WTC11 (cell line): ENCODE results near the gene EHMT1. TPM values are rescaled to one million over a fixed set of nuclear protein-coding genes. Genes with fewer than 3 reads are reported as not detected.

ENCODE experiments used
- ATAC-seq: fragments of 200-7000 bp; cut with Tn5 transposase; 2 replicates; pipeline ENCODE4 v1.10.0; 2021; ENCODE audit warnings: mild to moderate bottlenecking, moderate library complexity
- CTCF ChIA-PET: fragments of 300-600 bp; sonication (Branson Sonifier 250); formaldehyde crosslinking; loops from one replicate; lab custom pipeline; 2021; ENCODE audit warnings: antibody characterized with exemption; lab: Charles Lee
- POLR2A ChIA-PET: fragments of 350-600 bp; sonication (Branson Sonifier 250); formaldehyde crosslinking; loops from one replicate; lab custom pipeline; 2021; ENCODE audit warnings: antibody characterized with exemption; lab: Charles Lee
- DNase-seq: peaks from one replicate; pipeline ENCODE4 v3.0.0; 2021; ENCODE audit warnings: low spot score
- H3K27ac Mint-ChIP-seq: 2 replicates; pipeline ENCODE4 v1.8.0; 2021; ENCODE audit warnings: mixed read lengths
- H3K27me3 Mint-ChIP-seq: 2 replicates; pipeline ENCODE4 v1.8.0; 2021; ENCODE audit warnings: low read depth, mild to moderate bottlenecking, moderate library complexity, mixed read lengths
- H3K36me3 Mint-ChIP-seq: 2 replicates; pipeline ENCODE4 v1.8.0; 2021; ENCODE audit warnings: mixed read lengths
- H3K4me1 Mint-ChIP-seq: 2 replicates; pipeline ENCODE4 v1.8.0; 2022; ENCODE audit warnings: mixed read lengths
- H3K4me3 Mint-ChIP-seq: 2 replicates; pipeline ENCODE4 v1.8.0; 2021; ENCODE audit warnings: mild to moderate bottlenecking, moderate library complexity, mixed read lengths
- H3K9me3 Mint-ChIP-seq: 2 replicates; pipeline ENCODE4 v1.8.0; 2021; ENCODE audit warnings: mixed read lengths
- ELF4 ChIP-seq: sonication (generic); formaldehyde crosslinking; IDR thresholded peaks from 2 replicates; pipeline ENCODE4 v1.8.1; 2022; ENCODE audit warnings: low read depth, mild to moderate bottlenecking, moderate library complexity, missing genetic modification reagents
- EMX1 ChIP-seq: fragments of 250-450 bp; sonication (Bioruptor Pico); IDR thresholded peaks from 2 replicates; pipeline ENCODE4 v1.8.0; 2021; ENCODE audit warnings: mild to moderate bottlenecking
- FOXK1 ChIP-seq: sonication (generic); formaldehyde crosslinking; IDR thresholded peaks from 2 replicates; pipeline ENCODE4 v1.8.0; 2022; ENCODE audit warnings: mild to moderate bottlenecking, moderate library complexity, missing genetic modification reagents
- FOXP1 ChIP-seq: sonication (generic); formaldehyde crosslinking; IDR thresholded peaks from 2 replicates; pipeline ENCODE4 v1.8.0; 2022; ENCODE audit warnings: missing genetic modification reagents, mild to moderate bottlenecking, moderate library complexity, borderline replicate concordance
- FOXP4 ChIP-seq: sonication (generic); formaldehyde crosslinking; IDR thresholded peaks from 2 replicates; pipeline ENCODE4 v1.8.0; 2022; ENCODE audit warnings: mild to moderate bottlenecking, missing genetic modification reagents
- MYBL2 ChIP-seq: sonication (generic); formaldehyde crosslinking; IDR thresholded peaks from 2 replicates; pipeline ENCODE4 v1.8.1; 2023; ENCODE audit warnings: mild to moderate bottlenecking, moderate library complexity, missing genetic modification reagents
- NFYB ChIP-seq: sonication (generic); formaldehyde crosslinking; conservative IDR thresholded peaks from 2 replicates; pipeline ENCODE4 v1.8.0; 2022; ENCODE audit warnings: low read depth, missing genetic modification reagents
- NR2C2 ChIP-seq: sonication (generic); formaldehyde crosslinking; IDR thresholded peaks from 2 replicates; pipeline ENCODE4 v1.8.0; 2022; ENCODE audit warnings: mild to moderate bottlenecking, missing genetic modification reagents
- RELA ChIP-seq: sonication (generic); formaldehyde crosslinking; IDR thresholded peaks from 2 replicates; pipeline ENCODE4 v1.8.1; 2022; ENCODE audit warnings: missing genetic modification reagents, mild to moderate bottlenecking, borderline replicate concordance
- SMAD3 ChIP-seq: sonication (generic); formaldehyde crosslinking; IDR thresholded peaks from 2 replicates; pipeline ENCODE4 v1.8.0; 2022; ENCODE audit warnings: missing genetic modification reagents, mild to moderate bottlenecking, borderline replicate concordance
- SMAD4 ChIP-seq: sonication (generic); formaldehyde crosslinking; IDR thresholded peaks from 2 replicates; pipeline ENCODE4 v1.8.0; 2022; ENCODE audit warnings: mild to moderate bottlenecking, missing genetic modification reagents
- SOX15 ChIP-seq: fragments of 250-450 bp; sonication (Bioruptor Pico); IDR thresholded peaks from 2 replicates; pipeline ENCODE4 v1.9.0; 2021; ENCODE audit warnings: mild to moderate bottlenecking
- SP1 ChIP-seq: sonication (generic); formaldehyde crosslinking; conservative IDR thresholded peaks from 2 replicates; pipeline ENCODE4 v1.8.1; 2022; ENCODE audit warnings: missing genetic modification reagents
- TCF7 ChIP-seq: sonication (generic); formaldehyde crosslinking; IDR thresholded peaks from 2 replicates; pipeline ENCODE4 v1.8.0; 2022; ENCODE audit warnings: mild to moderate bottlenecking, low read depth, missing genetic modification reagents, moderate library complexity
- TEAD1 ChIP-seq: sonication (generic); formaldehyde crosslinking; IDR thresholded peaks from 2 replicates; pipeline ENCODE4 v1.8.0; 2022; ENCODE audit warnings: mild to moderate bottlenecking, missing genetic modification reagents
- ZBTB21 ChIP-seq: sonication (generic); formaldehyde crosslinking; IDR thresholded peaks from 2 replicates; pipeline ENCODE4 v1.8.1; 2023; ENCODE audit warnings: mild to moderate bottlenecking, missing genetic modification reagents, borderline replicate concordance
- ZNF263 ChIP-seq: sonication (generic); formaldehyde crosslinking; IDR thresholded peaks from 2 replicates; pipeline ENCODE4 v1.8.1; 2022; ENCODE audit warnings: low read depth, mild to moderate bottlenecking, moderate library complexity, missing genetic modification reagents
- ZNF281 ChIP-seq: sonication (generic); formaldehyde crosslinking; IDR thresholded peaks from 2 replicates; pipeline ENCODE4 v1.8.0; 2023; ENCODE audit warnings: mild to moderate bottlenecking, missing genetic modification reagents
- ZNF425 ChIP-seq: fragments of 250-450 bp; sonication (Bioruptor Pico); conservative IDR thresholded peaks from 2 replicates; pipeline ENCODE4 v1.9.0; 2021; ENCODE audit warnings: mild to moderate bottlenecking
- ZNF532 ChIP-seq: fragments of 250-450 bp; sonication (Bioruptor Pico); IDR thresholded peaks from 2 replicates; pipeline ENCODE4 v1.9.0; 2021; ENCODE audit warnings: mild to moderate bottlenecking, borderline replicate concordance
- ZNF671 ChIP-seq: fragments of 250-450 bp; sonication (Bioruptor Pico); IDR thresholded peaks from 2 replicates; pipeline ENCODE4 v1.8.0; 2021; ENCODE audit warnings: mild to moderate bottlenecking
- total RNA-seq: library from RNA; stranded (reverse); gene quantifications from 3 replicates; pipeline ENCODE4 v1.2.3, GENCODE V29; 2021
- TF ChIP-seq, protein P1 (sequence below): fragments of 250-450 bp; sonication (Bioruptor Pico); IDR thresholded peaks from 2 replicates; pipeline ENCODE4 v1.8.0; 2021; ENCODE audit warnings: mild to moderate bottlenecking

The EHMT1 gene
- total RNA-seq, 1 experiment from 2014 or later = 170 TPM

DNA sequence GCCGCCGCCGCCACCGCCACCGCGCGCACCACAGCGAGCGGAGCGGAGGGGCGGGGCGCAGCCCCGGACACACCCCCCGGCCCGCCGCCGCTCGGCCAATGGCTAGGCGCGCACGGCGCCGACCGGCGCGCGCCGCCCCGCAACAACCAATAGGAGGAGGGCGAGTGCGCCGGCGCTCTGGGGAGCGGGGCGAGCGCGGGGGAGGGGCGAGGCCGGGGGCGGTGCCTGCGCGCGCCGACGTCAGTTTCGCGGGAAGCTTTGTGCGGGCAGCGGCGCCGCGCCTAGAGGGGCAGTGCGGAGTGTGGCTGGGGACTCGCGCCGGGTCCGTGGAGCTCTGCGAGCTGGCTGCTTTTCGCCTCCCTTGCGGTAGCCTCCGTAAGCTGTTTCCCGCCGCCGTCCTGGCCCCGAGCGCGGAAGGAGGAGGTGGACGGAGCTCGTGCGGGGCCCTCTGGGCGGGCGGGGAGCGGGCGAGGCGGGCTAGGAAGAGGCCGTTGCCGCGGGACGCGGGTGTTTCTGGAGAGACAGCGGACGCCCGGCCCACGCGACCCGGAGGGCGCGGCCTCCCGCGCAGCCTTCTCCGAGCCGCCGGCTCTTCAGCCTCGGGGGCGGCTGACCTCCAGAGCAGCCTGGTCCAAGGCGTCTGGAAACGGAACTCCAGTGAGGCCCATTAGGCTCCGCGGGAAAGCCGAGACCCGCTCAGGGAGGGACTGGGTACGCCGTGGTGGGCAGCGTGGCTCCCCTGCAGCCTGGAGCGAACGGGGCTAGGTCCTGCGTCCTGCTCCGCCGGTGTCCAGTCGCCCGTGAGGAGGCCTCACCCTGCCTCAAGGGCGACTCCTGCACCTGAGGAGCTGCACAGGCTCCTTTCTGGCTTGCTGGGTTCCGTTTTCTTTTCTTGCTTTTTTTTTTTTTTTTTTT, 28.1 kb upstream of the EHMT1 start, which contains the start of gene ZMYND19 (continued):
- TF ChIP-seq ZNF671 (CRISPR knock-in tag) (no peak), MYBL2 (CRISPR knock-in tag) (no peak), FOXK1 (CRISPR knock-in tag) (no peak), ZBTB21 (CRISPR knock-in tag) (no peak), ZNF263 (CRISPR knock-in tag) (no peak), SMAD3 (no peak), FOXP4 (no peak), RELA (CRISPR knock-in tag) (no peak)
- TF ChIP-seq, protein P1, sequence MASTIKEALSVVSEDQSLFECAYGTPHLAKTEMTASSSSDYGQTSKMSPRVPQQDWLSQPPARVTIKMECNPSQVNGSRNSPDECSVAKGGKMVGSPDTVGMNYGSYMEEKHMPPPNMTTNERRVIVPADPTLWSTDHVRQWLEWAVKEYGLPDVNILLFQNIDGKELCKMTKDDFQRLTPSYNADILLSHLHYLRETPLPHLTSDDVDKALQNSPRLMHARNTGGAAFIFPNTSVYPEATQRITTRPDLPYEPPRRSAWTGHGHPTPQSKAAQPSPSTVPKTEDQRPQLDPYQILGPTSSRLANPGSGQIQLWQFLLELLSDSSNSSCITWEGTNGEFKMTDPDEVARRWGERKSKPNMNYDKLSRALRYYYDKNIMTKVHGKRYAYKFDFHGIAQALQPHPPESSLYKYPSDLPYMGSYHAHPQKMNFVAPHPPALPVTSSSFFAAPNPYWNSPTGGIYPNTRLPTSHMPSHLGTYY (CRISPR knock-in tag) = no peak

- no peak overlapping the region for H3K27ac Mint-ChIP-seq
- CTCF ChIA-PET = interaction anchor here (1.5 to 3.1 kb wide), 3 partner anchors 12 to 179 kb away, joined by 3 to 51 read pairs (median 11); partner anchors contain the start of gene ARRDC1
- peaks cover 3% of the 10 kb centered on the region; the same call in 1 of the 2 replicates for H3K9me3 Mint-ChIP-seq
- DNase-seq (no peak), ATAC-seq (no peak)
- POLR2A ChIA-PET = interaction anchor here (2.9 kb wide), 1 partner anchor 12 kb away, joined by 15 read pairs; the partner anchor contains the start of gene ARRDC1
- H3K27me3 Mint-ChIP-seq = peaks cover 8% of the 10 kb centered on the region
- H3K4me1 Mint-ChIP-seq = peaks cover 5% of the 10 kb centered on the region; the same call in 1 of the 2 replicates
- peaks cover 7% of the 10 kb centered on the region for H3K36me3 Mint-ChIP-seq
- H3K4me3 Mint-ChIP-seq = no peak overlapping the region
- TF ChIP-seq NR2C2 (CRISPR knock-in tag) (no peak), SP1 (CRISPR knock-in tag) (no peak), ZNF281 (CRISPR knock-in tag) (no peak), ZNF263 (CRISPR knock-in tag) (no peak), SMAD4 (CRISPR knock-in tag) (no peak), ELF4 (CRISPR knock-in tag) (no peak), TEAD1 (no peak), NFYB (CRISPR knock-in tag) (no peak), TCF7 (CRISPR knock-in tag) (no peak), EMX1 (CRISPR knock-in tag) (no peak), FOXP1 (CRISPR knock-in tag) (no peak), ZNF425 (no peak), SOX15 (no peak), ZNF532 (no peak), SMAD3 (no peak), RELA (CRISPR knock-in tag) (no peak)
Observed at GRCh38 chr9:137592767-137593166, 26.0 kb upstream of the EHMT1 start.
